Skin of body (tissue), 2 donors: ENCODE measurements around the gene MGA. TPM values are rescaled to one million over a fixed set of nuclear protein-coding genes. Genes with fewer than 3 reads are reported as not detected.

Experiments used
- DNase-seq: peaks from one replicate; lab custom pipeline; 2025; lab: John Stamatoyannopoulos, UW
- total RNA-seq: library from RNA; depleted of rRNA; stranded (reverse); fragments of >200 nt; gene quantifications from one replicate; pipeline ENCODE4 v1.2.3, GENCODE V29; 2014

Gene MGA
- total RNA-seq, 1 donor from 2014 or later = 48.0 TPM

- no peak for DNase-seq
Measured at GRCh38 chr15:41782371-41783282, 122.4 kb downstream of the MGA start.

GRCh38 chr15:41783296-41783695, 123.1 kb downstream of the MGA start:
- no peak for DNase-seq

- DNase-seq = no peak
Measured at GRCh38 chr15:41788262-41788661, 128.1 kb downstream of the MGA start.

GRCh38 chr15:41789236-41789635, 129.0 kb downstream of the MGA start:
- no peak for DNase-seq

- DNase-seq = no peak
Measured at GRCh38 chr15:41789662-41790061, 129.5 kb downstream of the MGA start.

- no peak for DNase-seq
Measured at GRCh38 chr15:41790169-41790568, 130.0 kb downstream of the MGA start.

GRCh38 chr15:41790756-41791546, 130.7 kb downstream of the MGA start:
- DNase-seq = peak; percentile 22

GRCh38 chr15:41791547-41791937, 131.3 kb downstream of the MGA start:
- no peak for DNase-seq

GRCh38 chr15:41792000-41792637, 131.9 kb downstream of the MGA start:
- DNase-seq = no peak

GRCh38 chr15:41794081-41794480, 133.9 kb downstream of the MGA start:
- DNase-seq = peak; percentile 82

GRCh38 chr15:41795996-41796856, 136.0 kb downstream of the MGA start:
- DNase-seq = peak; percentile 84

GRCh38 chr15:41797201-41797944, 137.2 kb downstream of the MGA start:
- no peak for DNase-seq

GRCh38 chr15:41798607-41799487, 138.6 kb downstream of the MGA start:
- no peak for DNase-seq

GRCh38 chr15:41799488-41799805, 139.2 kb downstream of the MGA start:
- DNase-seq = no peak

GRCh38 chr15:41801185-41801584, 141.0 kb downstream of the MGA start:
- no peak for DNase-seq

- DNase-seq = no peak
Measured at GRCh38 chr15:41801850-41802455, 141.7 kb downstream of the MGA start.

GRCh38 chr15:41804361-41804760, 144.2 kb downstream of the MGA start:
- no peak for DNase-seq

- DNase-seq = no peak
Measured at GRCh38 chr15:41804916-41805666, 144.9 kb downstream of the MGA start.
